Osteoblast (primary cell): ENCODE results near the gene ZNF367. TPM values are rescaled to one million over a fixed set of nuclear protein-coding genes. Genes with fewer than 3 reads are reported as not detected.
"Not testable (repeated sequence)": the region's sequence is repeated elsewhere in the genome, so short reads cannot be mapped to it uniquely, and the experiment has no call there.

Experiments
- DNase-seq: peaks from one replicate; pipeline ENCODE4 v3.0.0; 2011; ENCODE audit warnings: low spot score, mixed read lengths; ENCODE audit not compliant: insufficient read length; ENCODE audit errors: missing footprints
- H2AFZ ChIP-seq: 2 replicates; pipeline ENCODE4 v1.6.0; 2011; ENCODE audit warnings: mild to moderate bottlenecking, low read length
- H3K27ac ChIP-seq: 2 replicates; pipeline ENCODE4 v1.5.1; 2011; ENCODE audit warnings: mild to moderate bottlenecking, low read depth, low read length, moderate library complexity
- H3K27me3 ChIP-seq: 2 replicates; pipeline ENCODE4 v1.6.0; 2012; ENCODE audit warnings: mild to moderate bottlenecking, control low read depth, inconsistent platforms, low read length, moderate library complexity; ENCODE audit not compliant: insufficient read depth
- H3K36me3 ChIP-seq: 2 replicates; pipeline ENCODE4 v1.5.1; 2011; ENCODE audit warnings: mild to moderate bottlenecking, low read length, control low read depth, moderate library complexity; ENCODE audit not compliant: insufficient read depth
- H3K4me1 ChIP-seq: 2 replicates; pipeline ENCODE4 v1.5.1; 2011; ENCODE audit warnings: mild to moderate bottlenecking, low read length, control low read depth, moderate library complexity; ENCODE audit not compliant: insufficient read depth
- H3K4me2 ChIP-seq: 2 replicates; pipeline ENCODE4 v1.6.0; 2011; ENCODE audit warnings: mild to moderate bottlenecking, low read length; ENCODE audit not compliant: insufficient read depth
- H3K4me3 ChIP-seq: fragments of 200-600 bp; sonication (generic); 3 replicates; pipeline ENCODE4 v1.5.1; 2012; ENCODE audit warnings: mild to moderate bottlenecking, low read length, inconsistent platforms; ENCODE audit not compliant: insufficient read depth
- H3K79me2 ChIP-seq: 2 replicates; pipeline ENCODE4 v1.6.0; 2012; ENCODE audit warnings: mild to moderate bottlenecking, low read length, control low read depth, inconsistent platforms; ENCODE audit not compliant: insufficient read depth
- H3K9me3 ChIP-seq: 2 replicates; pipeline ENCODE4 v1.5.1; 2011; ENCODE audit warnings: low read depth, low read length, control low read depth
- H4K20me1 ChIP-seq: 2 replicates; pipeline ENCODE4 v1.6.0; 2012; ENCODE audit warnings: mild to moderate bottlenecking, low read length, control low read depth; ENCODE audit not compliant: insufficient read depth
- CTCF ChIP-seq: IDR thresholded peaks from 2 replicates; pipeline ENCODE4 v1.5.1; 2011; ENCODE audit warnings: mild to moderate bottlenecking, low read depth, low read length, moderate library complexity; ENCODE audit errors: extremely low read depth
- total RNA-seq: library from RNA; depleted of rRNA; stranded (reverse); fragments of >200 nt; gene quantifications from 2 replicates; pipeline ENCODE4 v1.2.3, GENCODE V29; 2012

Gene ZNF367
- total RNA-seq, 1 donor, result 1.4 TPM

DNA sequence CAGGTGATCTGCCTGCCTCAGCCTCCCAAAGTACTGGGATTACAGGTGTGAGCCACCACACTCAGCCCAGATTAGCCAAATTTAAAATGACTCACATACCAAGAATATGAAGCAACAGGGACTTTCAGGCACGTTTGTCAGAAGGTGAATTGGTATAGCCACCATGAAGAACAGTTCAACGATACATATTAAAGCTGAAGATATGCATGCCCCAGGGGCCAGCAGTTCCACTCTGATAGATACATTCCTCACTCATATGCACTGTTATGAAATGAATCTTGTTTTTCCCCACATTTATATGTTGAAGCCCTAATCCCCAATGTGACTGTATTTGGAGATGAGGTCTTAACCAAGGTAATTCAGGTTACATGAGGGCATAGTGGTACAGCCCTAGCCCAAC lies 57.2 kb downstream of the ZNF367 start:
- no peak for DNase-seq
- no peaks in the 10 kb centered on the region for H4K20me1 ChIP-seq
- no peak overlapping the region for H3K4me2 ChIP-seq
- no peaks in the 10 kb centered on the region for H3K4me1 ChIP-seq
- no peaks in the 10 kb centered on the region for H3K9me3 ChIP-seq
- no peak overlapping the region for H3K4me3 ChIP-seq
- H3K36me3 ChIP-seq, result peaks cover 11% of the 10 kb centered on the region
- no peak overlapping the region for H3K27ac ChIP-seq
- no peaks in the 10 kb centered on the region for H3K79me2 ChIP-seq
- H3K27me3 ChIP-seq, result no peaks in the 10 kb centered on the region
- no peak for TF ChIP-seq CTCF
- no peak overlapping the region for H2AFZ ChIP-seq

GRCh38 chr9:96360523-96360922 lies 57.6 kb downstream of the ZNF367 start:
- not testable (repeated sequence) for H3K27ac ChIP-seq, H3K4me2 ChIP-seq, H3K27me3 ChIP-seq, H3K9me3 ChIP-seq, H3K79me2 ChIP-seq, H3K4me3 ChIP-seq, H2AFZ ChIP-seq, H3K4me1 ChIP-seq, H4K20me1 ChIP-seq, DNase-seq
- H3K36me3 ChIP-seq, result peaks cover 11% of the 10 kb centered on the region

- Histone ChIP-seq H3K36me3 (peaks cover 10% of the 10 kb centered on the region), H4K20me1 (no peaks in the 10 kb centered on the region), H3K79me2 (no peaks in the 10 kb centered on the region), H3K27ac (no peak overlapping the region), H3K27me3 (no peaks in the 10 kb centered on the region), H3K4me2 (no peak overlapping the region), H3K4me1 (no peaks in the 10 kb centered on the region), H3K4me3 (no peak overlapping the region), H2AFZ (no peak overlapping the region), H3K9me3 (no peaks in the 10 kb centered on the region)
- no peak for DNase-seq
- TF ChIP-seq CTCF, result no peak
Observed at GRCh38 chr9:96350866-96351265, 67.3 kb downstream of the ZNF367 start.

GRCh38 chr9:96348261-96348660 lies 69.9 kb downstream of the ZNF367 start:
- Histone ChIP-seq H3K4me1 (peaks cover 13% of the 10 kb centered on the region), H3K27me3 (no peaks in the 10 kb centered on the region), H3K27ac (no peak overlapping the region), H3K79me2 (no peaks in the 10 kb centered on the region), H2AFZ (no peak overlapping the region), H3K9me3 (no peaks in the 10 kb centered on the region), H3K36me3 (peaks cover 6% of the 10 kb centered on the region), H3K4me2 (no peak overlapping the region), H4K20me1 (no peaks in the 10 kb centered on the region), H3K4me3 (no peak overlapping the region)
- no peak for DNase-seq
- TF ChIP-seq CTCF, result no peak
